MV-4-11 (cell line): Measurements from ENCODE around the gene GAN.
A peak's percentile ranks its signal among the peaks of the same experiment; 100 is the strongest.

Experiments used
- DNase-seq: peaks from one replicate; lab custom pipeline; 2025; lab: John Stamatoyannopoulos, UW

The GAN gene

DNA sequence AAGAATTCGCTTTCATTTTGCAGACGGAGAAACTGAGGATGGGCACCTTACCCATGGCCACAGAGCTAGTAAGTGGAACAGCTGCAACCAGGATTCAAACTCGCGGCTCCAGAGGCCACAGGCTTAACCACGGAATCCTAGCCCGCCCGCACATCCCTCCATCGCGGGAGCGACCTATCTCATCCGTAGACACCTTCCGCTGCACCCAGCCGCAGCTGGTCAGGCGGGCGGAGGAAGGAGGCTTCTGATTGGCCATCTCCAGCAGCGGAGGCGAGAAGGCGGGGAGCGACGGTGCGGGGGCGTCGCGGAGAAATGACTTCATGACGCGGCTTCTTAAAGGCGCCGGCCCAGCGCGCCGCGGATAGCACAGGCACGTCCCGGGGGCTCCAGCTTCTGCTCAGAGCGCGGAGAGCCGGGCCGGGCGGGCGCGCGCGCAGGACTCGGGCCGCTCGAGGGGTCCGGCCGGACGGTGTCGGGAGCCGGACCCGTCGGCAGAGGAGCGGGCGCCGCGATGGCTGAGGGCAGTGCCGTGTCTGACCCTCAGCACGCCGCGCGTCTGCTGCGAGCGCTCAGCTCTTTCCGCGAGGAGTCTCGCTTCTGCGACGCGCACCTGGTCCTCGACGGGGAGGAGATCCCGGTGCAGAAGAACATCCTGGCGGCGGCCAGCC is at the start of gene GAN:
Gene GAN, plus strand, starts transcription at position 360 of the 668 bp plus-strand sequence. Its CDS starts 152 bp downstream, at position 512.
- peak; percentile 93 for DNase-seq

DNA sequence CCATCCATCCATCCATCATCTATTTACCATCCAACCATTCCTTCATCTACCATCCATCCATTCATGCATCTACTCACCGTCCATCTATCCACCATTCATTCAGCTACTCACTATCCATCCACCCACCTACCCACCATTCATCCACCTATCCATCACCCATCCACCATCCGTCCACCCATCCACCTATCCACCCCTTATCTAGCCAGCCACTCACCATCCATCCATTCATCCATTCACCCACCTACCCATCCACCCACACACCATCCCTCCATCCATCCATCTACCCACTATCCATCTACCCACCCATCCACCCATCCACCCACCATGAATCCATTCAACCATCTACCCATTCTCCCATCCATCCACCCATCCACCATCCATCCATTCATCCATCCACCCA is 49.7 kb upstream of the GAN start:
- no peak for DNase-seq

DNA sequence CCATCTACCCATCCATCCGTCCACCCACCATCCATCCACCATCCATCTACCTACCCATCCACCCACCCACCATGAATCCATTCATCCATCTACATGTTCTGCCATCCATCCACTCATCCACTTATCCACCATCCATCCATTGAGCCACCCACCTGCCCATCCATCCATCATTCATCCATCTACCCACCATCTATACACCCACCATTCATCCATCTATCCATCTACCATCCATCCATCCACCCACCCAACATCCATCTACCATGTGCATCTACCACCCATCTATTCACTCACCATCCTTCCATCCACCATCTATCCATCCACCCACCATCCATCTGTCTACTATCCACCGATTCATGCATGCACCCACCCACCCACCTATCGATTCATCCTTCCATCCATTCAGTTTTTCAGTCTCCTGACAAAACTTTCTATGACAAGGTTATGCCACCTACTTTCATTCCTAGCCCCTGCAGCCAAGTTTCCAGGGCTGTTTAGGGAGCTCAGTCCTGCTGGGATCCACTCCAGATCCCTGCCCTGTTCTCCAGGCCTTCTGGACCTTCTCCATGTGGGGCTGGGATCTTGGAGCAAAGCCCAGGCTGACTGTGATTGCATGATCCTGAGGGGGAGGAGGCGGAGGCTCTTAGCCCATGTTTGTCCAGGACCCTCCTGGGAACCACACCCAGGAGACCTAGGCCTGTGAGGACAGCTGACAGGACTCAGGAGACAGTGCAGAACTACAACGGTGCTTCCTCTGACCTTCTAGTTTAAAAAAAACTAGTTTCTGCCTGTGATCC is 48.9 kb upstream of the GAN start:
- no peak for DNase-seq

DNA sequence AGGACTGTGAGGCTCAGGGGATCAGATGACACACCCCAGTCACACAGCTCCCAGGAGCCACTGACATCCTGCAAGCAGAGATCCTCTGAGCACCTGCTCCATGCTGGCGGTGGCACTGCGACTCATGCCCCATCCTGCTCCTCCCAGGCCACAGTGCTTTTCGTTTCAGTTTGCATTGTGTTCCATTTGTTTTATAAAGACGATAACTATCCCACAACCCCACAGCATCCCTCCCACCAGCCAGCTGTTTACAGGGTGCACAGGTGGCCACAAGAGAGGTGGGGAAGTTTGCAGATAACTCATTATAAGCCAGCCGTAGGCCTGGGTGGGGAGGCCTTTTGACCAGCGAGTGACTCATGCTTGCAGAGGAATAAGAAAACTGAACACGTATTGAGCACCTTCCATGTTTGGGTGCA is 48.1 kb upstream of the GAN start:
- peak; percentile 19 for DNase-seq

DNA sequence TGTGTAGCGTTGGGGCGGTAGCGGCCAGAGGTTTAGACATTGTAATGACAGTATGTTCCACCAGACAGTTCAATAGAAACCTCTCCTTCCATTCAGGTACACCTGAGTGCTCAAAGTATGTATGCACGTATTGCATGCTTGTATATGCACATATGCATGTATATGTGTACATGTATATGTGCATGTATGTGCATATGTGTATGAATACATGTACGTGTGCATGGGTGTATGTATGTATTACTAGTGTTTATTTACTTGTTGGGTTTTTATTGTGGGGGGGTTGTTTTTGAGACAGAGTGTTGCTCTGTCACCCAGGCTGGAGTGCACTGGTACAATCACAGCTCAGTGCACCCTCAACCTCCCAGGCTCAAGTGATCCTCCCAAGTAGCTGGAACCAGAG is 46.3 kb upstream of the GAN start:
- DNase-seq, result no peak

DNA sequence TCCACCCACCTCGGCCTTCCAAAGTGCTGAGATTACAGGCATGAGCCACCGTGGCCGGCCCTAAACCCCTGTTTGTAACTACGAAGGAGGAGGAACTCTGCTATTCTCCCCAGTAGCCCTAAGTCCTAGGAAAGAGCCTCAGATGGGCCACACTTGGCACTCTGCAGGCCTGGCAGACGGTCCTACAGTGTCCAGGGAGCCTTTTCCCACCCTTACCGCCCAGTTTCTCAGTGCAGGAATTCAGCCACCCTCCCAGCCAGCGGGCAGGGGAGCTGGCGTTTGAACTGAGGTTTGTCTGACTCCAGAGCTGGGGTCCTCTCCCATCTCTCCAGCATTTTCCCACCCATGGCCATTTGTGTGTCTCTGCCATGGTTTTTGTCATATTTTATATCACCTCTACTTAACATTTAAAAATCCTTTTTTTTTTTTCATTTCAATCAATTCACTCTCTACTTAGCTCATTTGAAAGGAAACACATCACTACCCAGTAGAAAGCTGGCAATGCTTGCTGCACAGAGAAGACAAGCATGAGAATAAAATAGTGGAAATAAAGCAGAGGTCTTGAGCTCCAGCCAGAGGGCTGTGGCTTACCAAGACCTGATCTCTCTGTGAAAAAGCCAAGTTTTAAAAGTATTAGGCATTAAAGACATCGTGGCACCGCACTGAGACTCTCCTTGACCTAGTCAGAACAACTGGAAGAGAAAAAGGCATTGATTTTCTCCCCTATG is 41.4 kb upstream of the GAN start:
- DNase-seq, result no peak

DNA sequence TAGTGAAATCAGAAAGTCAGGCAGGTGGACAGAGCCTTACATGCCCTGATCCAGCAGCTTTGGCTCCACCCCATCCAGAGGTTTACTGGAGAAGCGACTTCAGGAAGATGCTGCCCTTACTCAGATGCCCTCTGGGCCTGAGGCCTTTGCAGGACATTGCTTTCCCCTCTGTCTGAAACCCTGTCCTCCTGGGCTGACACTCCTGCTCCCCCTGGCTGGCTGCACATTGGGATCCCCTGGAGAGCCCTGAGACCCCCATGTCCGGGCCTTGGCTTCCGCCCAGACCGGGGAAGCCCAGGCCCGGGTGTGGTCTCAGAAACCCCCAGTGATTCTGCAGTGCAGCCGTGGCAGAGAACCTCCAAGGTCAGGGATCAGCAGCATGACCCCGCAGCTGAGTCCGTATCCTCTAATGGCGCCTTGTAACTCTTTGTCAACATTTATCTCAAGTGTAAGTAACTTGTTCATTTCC is 39.7 kb upstream of the GAN start:
- DNase-seq, result no peak

- no peak for DNase-seq
Observed at GRCh38 chr16:81275795-81276194, 39.0 kb upstream of the GAN start.

GRCh38 chr16:81276323-81276722 is 38.4 kb upstream of the GAN start:
- DNase-seq, result no peak

GRCh38 chr16:81277541-81278080 is 37.2 kb upstream of the GAN start:
- DNase-seq, result no peak

DNA sequence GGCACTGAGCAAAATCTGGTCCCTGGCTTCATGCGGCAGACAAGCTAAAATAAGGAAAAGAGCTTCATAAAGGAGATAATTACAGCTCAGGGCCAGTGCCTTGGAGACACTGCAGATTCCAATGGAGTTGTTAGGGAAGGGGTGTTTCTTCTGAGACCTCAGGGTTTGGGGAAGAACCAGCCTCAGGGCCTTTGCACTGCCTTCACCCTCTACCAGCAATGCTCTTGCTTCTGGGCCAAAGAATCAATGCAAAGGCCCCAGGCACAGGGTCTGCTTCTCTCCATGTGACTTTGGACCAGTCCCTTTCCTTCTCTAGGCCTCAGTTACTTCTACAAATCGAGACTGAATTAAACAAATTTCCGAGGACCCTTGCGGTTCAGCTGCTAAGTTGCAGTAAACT is 36.2 kb upstream of the GAN start:
- no peak for DNase-seq

DNA sequence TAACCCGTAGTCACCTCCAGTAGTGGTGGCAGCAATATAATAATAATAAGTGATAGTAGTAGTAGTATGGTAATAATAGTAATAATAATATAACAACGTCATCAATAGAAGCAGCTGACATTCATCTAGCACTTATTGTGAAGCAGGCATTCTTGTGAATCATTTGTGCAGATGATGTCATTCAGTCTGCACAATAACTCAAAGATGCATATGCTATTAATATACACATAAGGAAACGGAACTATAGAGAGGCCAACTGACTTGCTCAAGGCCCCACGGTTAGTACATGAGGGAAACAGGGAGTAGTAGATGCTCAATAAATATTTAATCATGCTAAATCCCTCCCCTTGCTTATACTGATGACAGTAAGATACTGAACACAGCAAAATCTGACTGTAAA is 35.4 kb upstream of the GAN start:
- DNase-seq, result peak; percentile 92

- no peak for DNase-seq
Observed at GRCh38 chr16:81280393-81280792, 34.4 kb upstream of the GAN start.

DNA sequence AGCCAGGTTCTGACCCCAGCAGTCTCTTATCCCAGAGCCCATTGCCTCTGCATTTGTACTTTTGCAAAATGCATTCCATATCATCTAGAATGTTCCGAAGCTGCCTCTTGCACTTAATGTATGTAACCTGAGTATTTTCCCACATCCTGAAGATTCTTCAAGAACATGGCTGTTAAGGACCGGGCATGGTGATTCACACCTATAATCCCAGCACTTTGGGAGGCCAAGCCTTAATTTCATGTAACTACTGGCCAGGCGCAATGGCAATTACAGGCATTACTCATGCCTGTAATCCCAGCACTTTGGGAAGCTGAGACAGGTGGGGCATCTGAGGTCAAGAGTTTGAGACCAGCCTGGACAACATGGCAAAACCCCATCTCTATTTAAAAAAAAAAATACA is 31.7 kb upstream of the GAN start:
- no peak for DNase-seq

DNA sequence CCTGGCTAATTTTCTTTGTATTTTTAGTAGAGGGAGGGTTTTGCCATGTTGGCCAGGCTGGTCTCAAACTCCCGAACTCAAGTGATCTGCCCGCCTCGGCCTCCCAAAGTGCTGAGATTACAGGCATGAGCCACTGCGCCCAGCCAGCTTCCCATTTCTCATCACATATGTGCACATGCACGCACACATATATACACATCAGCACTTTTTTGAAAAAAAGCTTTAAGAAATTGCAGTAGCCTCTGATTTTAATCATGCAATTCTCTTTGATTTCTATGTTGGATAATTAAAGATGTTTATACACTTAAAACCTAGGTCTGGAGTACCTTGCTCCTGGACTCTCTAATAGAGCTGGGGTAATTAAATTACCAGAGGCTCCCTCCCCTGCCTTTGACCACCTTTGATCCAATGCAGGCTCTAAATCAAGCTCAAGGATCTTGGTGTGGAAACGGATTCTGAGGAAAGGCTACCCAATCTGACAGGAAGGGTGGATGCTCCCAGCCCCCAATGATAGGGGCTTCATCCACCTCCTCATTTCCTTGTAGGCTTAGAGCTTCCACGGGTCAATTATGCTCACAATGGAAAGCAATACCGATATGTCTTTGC is 29.7 kb upstream of the GAN start:
- DNase-seq, result no peak

DNA sequence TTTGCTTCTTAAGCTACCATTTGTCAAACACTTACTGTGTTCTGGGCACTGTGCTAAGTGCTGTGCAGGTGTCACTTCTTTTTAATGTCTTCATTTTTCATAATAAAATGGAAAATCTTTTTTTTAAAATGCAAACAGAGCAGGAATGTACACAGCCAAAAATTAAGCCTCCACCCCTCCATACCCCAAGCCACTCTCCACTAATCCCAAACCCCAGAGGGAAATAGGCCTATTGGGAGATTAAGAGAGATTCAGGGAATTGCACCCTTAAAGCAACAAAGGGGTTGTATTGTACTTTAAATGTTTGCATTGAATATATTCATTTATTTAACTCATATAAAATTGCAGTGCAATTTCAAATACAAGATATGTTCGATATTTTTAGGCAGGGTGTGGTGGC is 28.6 kb upstream of the GAN start:
- DNase-seq, result no peak

- DNase-seq, result no peak
Observed at GRCh38 chr16:81291117-81291516, 23.6 kb upstream of the GAN start.

- no peak for DNase-seq
Observed at GRCh38 chr16:81292936-81293335, 21.8 kb upstream of the GAN start.

- DNase-seq, result no peak
Observed at GRCh38 chr16:81293909-81294802, 20.6 kb upstream of the GAN start.

- DNase-seq, result no peak
Observed at GRCh38 chr16:81296631-81297030, 18.1 kb upstream of the GAN start.

GRCh38 chr16:81307770-81308169 is 7.0 kb upstream of the GAN start:
- no peak for DNase-seq
